Non-pigmented ciliary epithelial cell (primary cell): ENCODE data around the gene SPECC1L.
"Not testable (repeated sequence)": the region's sequence is repeated elsewhere in the genome, so short reads cannot be mapped to it uniquely, and the experiment has no call there.

ENCODE experiments used
- DNase-seq: peaks from one replicate; pipeline ENCODE4 v3.0.0-alpha.2; 2010; ENCODE audit warnings: low read depth

SPECC1L gene, protein sequence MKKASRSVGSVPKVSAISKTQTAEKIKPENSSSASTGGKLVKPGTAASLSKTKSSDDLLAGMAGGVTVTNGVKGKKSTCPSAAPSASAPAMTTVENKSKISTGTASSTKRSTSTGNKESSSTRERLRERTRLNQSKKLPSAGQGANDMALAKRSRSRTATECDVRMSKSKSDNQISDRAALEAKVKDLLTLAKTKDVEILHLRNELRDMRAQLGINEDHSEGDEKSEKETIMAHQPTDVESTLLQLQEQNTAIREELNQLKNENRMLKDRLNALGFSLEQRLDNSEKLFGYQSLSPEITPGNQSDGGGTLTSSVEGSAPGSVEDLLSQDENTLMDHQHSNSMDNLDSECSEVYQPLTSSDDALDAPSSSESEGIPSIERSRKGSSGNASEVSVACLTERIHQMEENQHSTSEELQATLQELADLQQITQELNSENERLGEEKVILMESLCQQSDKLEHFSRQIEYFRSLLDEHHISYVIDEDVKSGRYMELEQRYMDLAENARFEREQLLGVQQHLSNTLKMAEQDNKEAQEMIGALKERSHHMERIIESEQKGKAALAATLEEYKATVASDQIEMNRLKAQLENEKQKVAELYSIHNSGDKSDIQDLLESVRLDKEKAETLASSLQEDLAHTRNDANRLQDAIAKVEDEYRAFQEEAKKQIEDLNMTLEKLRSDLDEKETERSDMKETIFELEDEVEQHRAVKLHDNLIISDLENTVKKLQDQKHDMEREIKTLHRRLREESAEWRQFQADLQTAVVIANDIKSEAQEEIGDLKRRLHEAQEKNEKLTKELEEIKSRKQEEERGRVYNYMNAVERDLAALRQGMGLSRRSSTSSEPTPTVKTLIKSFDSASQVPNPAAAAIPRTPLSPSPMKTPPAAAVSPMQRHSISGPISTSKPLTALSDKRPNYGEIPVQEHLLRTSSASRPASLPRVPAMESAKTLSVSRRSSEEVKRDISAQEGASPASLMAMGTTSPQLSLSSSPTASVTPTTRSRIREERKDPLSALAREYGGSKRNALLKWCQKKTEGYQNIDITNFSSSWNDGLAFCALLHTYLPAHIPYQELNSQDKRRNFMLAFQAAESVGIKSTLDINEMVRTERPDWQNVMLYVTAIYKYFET

DNA sequence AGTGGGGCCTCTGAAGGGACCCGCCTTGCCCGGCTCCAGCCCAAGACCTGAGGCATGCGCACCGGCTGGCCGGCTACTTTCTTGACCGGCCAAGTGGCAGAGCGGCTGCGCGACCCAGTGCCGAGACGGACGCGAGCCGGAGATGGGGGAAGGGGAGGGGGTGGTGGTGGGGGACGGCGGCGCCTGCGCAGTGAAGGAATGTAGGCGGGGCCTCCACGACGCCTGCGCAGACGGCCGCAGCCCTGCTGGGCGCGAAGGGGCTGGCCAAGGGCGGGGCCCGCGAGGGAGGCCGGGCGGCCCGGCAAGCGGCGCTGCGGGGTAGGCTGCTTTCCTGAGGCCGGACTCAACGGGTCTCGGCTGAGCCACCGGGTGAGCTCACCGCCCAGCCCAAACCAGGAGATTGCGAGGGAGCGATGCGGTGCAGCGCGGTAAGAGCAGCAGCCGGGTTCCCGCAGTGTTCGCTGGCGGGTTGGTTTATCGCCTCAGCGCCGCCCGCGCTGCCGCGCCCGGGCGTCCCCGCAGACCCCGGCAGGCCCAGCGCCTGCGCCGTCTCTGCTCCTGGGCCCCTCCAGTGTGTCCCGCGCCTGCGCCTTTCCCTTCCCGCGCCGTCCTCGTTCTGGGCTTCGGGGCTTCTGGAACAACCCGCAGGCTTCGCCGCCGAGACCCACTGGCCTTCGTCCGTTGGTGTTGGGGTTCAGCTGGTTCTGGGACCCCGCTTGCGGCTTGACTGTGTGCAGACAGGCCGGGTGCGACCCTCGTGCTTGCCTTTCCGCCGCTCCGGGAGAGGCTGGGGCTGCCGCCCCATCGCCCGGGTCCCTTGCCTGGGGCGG is at the start of gene SPECC1L:
Gene SPECC1L (plus strand): TSS at position 276 of the 830 bp plus-strand sequence. CDS start 31,401 bp downstream, outside the sequence.
- peak; percentile 45 for DNase-seq

- no peak for DNase-seq
Observed at GRCh38 chr22:24224468-24224867, 46.2 kb upstream of the SPECC1L start.

GRCh38 chr22:24225044-24225601 is 45.5 kb upstream of the SPECC1L start:
- no peak for DNase-seq

DNA sequence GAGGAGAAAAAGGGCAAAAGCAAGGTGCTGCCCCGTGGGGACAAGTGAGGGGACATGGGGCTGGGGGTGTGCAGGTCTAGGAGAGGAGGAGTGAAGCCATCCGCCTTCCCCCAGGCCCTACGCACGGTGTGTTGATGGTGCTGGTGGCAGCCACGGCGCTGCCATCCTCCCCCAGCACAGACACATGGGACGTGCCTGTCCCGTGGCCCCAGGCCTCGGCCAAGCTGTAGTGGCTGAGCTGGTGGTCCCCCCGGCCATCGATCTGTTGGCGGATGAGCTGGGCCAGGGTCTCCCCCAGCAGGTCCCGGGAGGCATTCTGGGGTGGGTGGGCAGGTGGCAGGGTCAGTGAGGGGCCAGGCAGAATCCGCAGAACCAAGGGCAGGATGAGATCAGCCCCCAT is 44.7 kb upstream of the SPECC1L start:
- no peak for DNase-seq

- no peak for DNase-seq
Observed at GRCh38 chr22:24230911-24231656, 39.5 kb upstream of the SPECC1L start.

DNA sequence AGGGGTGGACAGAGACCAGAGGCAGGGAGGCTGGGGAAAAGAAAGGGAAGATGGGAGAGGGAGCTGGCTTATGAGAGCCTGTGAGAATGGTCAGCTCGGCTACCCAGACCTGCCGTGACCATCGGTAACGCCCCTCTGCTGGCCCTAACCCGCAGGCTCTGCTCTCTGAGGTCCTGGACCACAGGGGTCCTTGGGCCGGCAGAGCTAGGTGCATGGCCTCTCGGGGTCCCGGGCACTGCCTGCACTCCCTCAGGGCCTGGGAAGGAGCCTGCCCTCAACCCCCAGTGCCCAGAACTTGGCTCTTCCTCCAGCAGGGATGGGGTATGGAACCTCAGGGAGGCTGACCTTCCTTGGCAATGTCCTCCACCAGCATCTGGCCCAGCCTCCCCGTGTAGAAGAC is 38.9 kb upstream of the SPECC1L start:
- no peak for DNase-seq

- DNase-seq: no peak
Observed at GRCh38 chr22:24232124-24232523, 38.5 kb upstream of the SPECC1L start.

GRCh38 chr22:24232725-24233124 is 37.9 kb upstream of the SPECC1L start:
- DNase-seq: no peak

DNA sequence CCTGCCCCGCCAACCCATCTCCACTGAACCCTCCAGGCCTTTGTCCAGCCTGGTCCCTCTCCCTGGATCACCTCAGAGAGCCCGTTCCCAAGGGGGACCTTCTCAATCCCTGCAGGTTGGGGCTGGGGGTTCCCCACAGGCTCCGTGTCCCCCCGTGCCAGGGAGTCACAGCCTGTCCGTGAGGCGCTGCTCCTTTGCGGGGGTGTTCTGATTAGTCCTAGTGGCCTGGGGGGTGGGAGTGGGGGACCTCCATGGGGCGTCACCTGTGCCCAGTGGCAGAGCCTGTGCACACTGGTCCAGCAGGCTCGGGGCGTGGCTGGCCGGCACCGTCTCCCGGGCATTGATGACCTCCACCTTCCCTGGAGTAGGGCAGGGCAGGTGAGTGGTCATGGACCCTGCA is 37.4 kb upstream of the SPECC1L start:
- DNase-seq: no peak

DNA sequence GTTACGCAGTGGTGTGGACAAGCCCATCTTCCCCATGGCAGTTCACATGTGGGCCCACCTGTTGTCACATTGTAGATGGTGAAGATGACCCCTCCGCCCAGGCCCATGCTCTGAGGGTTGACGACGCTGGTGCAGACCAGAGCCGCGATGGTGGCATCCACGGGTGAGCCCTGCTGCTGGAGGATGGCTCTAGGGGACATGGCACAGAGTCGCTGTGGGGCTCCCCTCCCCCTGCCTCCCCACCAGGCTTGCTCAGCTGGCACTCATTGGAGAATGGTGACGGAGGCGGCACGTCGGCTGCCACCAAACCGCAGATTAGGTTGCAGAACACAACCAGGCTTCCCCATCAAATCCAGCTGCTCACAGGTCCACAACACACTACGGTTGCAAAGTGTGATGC is 36.8 kb upstream of the SPECC1L start:
- no peak for DNase-seq

GRCh38 chr22:24235315-24235714 is 35.3 kb upstream of the SPECC1L start:
- DNase-seq: no peak

DNA sequence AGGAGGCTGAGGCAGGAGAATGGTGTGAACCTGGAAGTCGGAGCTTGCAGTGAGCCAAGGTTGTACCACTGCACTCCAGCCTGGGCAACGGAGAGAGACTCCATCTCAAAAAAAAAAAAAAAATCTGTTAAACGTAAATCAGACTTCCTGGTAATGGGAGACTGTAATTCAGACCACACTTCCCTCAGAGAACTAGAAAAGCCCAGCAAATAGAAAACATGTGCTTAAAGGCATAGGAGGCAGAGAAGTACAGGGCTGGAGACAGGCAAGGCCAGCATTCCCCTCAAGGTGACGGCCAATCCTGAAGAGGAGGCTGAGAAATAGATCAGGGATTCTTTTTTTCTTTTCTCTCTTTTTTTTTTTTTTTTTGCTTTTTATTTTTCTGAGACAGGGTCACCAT is 34.0 kb upstream of the SPECC1L start:
- no peak for DNase-seq

DNA sequence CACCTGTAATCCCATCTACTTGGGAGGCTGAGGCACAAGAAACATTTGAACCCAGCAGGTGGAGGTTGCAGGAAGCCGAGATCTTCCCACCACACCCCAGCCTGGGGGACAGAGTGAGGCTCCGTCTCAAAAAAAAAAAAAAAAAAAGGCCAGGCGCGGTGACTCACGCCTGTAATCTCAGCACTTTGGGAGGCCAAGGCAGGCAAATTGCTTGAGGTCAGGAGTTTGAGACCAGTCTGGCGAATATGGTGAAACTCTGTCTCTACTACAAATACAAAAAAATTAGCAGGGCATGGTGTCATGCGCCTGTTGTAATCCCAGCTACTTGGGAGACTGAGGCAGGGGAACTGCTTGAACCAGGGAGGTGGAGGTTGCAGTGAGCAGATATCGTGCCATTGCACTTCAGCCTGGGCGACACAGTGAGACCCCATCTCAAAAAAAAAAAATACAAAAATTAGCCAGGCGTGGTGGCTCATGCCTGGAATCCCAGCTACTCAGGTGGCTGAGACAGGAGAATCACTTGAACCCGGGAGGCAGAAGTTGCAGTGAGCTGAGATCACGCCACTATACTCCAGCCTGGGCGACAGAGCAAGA is 32.4 kb upstream of the SPECC1L start:
- not testable (repeated sequence) for DNase-seq

DNA sequence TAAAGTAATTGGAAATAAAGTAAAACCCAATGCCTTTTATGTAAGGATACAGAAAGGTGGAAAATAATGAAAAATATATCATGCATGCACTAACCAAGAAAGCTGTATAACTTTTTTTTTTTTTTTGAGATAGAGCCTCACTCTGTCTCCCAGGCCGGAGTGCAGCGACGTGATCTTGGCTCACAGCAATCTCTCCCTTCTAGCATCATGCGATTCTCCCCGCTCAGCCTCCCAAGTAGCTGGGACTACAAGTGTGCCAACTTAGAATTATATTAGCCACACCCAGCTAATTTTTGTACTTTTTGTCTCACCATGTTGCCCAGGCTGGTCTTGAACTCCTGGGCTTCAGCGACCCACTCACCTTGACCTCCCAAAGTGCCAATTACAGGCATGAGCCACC is 30.2 kb upstream of the SPECC1L start:
- no peak for DNase-seq

GRCh38 chr22:24240985-24241692 is 29.5 kb upstream of the SPECC1L start:
- DNase-seq: not testable (repeated sequence)

DNA sequence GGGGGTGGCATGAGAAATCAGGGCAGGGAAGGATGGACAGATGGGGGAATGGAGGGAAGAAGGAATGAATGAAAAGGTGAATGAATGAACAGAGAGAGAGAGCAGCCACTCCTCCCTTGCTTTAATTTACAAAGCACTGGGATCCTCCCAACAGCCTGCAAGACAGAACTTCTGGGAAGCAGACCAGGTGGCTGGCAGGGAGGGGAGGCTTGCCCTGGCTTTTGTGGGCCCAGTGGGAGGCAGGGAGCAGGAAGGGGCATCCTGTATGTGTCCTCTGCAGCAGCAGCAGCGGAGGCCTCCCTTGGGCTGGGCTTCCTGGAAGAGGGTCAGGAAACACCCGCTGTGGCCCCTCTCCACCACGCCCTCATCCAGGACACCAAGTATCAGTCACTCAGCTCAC is 27.2 kb upstream of the SPECC1L start:
- not testable (repeated sequence) for DNase-seq

- no peak for DNase-seq
Observed at GRCh38 chr22:24244144-24244787, 26.4 kb upstream of the SPECC1L start.

GRCh38 chr22:24245030-24245431 is 25.6 kb upstream of the SPECC1L start, which contains the start of gene GGT5:
Gene GGT5, minus strand, starts transcription at chr22:24245082. Its CDS starts 357 bp downstream, at chr22:24244725.
- not testable (repeated sequence) for DNase-seq
